Type B pancreatic cell (in vitro differentiated cells): Measurements from ENCODE around the gene GCK. TPM values are rescaled to one million over a fixed set of nuclear protein-coding genes. Genes with fewer than 3 reads are reported as not detected.
"Not testable (repeated sequence)": the region's sequence is repeated elsewhere in the genome, so short reads cannot be mapped to it uniquely, and the experiment has no call there.

ENCODE experiments used
- DNase-seq: peaks from one replicate; pipeline ENCODE4 v3.0.0; 2021; ENCODE audit warnings: mixed read lengths; ENCODE audit not compliant: unreplicated experiment; ENCODE audit errors: extremely low spot score
- H3K27ac Mint-ChIP-seq: 2 replicates; pipeline ENCODE4 v1.8.0; 2021; ENCODE audit warnings: mild to moderate bottlenecking, mixed read lengths
- H3K27me3 Mint-ChIP-seq: 2 replicates; pipeline ENCODE4 v1.8.0; 2021; ENCODE audit warnings: mixed read lengths
- H3K36me3 Mint-ChIP-seq: 2 replicates; pipeline ENCODE4 v1.8.0; 2021; ENCODE audit warnings: mixed read lengths
- H3K4me1 Mint-ChIP-seq: one replicate; pipeline ENCODE4 v1.8.0; 2021; ENCODE audit warnings: mixed read lengths; ENCODE audit not compliant: unreplicated experiment
- H3K4me3 Mint-ChIP-seq: 2 replicates; pipeline ENCODE4 v1.8.0; 2021; ENCODE audit warnings: mild to moderate bottlenecking, mixed read lengths
- H3K9me3 Mint-ChIP-seq: 2 replicates; pipeline ENCODE4 v1.8.0; 2021; ENCODE audit warnings: mixed read lengths
- total RNA-seq: library from RNA; stranded (reverse); gene quantifications from 2 replicates; pipeline ENCODE4 v1.2.1, GENCODE V29; 2021; ENCODE audit warnings: low replicate concordance
- TF ChIP-seq, protein P1 (sequence below): fragments of 200-600 bp; sonication (generic); conservative IDR thresholded peaks from 2 replicates; pipeline ENCODE4 v1.5.0; 2021; ENCODE audit warnings: antibody characterized with exemption, mild to moderate bottlenecking

Gene GCK
- total RNA-seq, 1 donor from 2014 or later: 5.6 TPM

DNA sequence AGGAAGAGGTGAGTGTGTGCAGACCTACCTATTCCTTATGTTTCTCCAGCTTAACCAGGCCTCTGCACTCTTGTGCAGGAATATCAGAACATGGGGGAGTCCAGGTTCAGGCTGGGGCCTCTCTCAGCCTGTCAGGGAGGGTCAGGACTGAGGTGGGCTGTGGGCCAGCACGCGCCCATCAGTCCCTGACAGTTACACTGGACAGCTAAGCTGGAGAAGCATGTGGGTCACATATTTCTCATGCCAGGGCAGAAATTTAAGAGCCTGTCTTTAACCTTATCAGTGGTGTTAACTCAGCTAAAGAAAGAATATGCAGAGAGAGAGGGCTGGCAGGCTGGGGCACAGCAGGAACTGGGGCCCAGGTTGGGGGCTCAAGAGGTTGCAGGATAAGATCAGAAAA, 57.2 kb downstream of the GCK start:
- H3K4me1 Mint-ChIP-seq: peaks cover 12% of the 10 kb centered on the region
- H3K4me3 Mint-ChIP-seq: no peak overlapping the region
- TF ChIP-seq, protein P1, sequence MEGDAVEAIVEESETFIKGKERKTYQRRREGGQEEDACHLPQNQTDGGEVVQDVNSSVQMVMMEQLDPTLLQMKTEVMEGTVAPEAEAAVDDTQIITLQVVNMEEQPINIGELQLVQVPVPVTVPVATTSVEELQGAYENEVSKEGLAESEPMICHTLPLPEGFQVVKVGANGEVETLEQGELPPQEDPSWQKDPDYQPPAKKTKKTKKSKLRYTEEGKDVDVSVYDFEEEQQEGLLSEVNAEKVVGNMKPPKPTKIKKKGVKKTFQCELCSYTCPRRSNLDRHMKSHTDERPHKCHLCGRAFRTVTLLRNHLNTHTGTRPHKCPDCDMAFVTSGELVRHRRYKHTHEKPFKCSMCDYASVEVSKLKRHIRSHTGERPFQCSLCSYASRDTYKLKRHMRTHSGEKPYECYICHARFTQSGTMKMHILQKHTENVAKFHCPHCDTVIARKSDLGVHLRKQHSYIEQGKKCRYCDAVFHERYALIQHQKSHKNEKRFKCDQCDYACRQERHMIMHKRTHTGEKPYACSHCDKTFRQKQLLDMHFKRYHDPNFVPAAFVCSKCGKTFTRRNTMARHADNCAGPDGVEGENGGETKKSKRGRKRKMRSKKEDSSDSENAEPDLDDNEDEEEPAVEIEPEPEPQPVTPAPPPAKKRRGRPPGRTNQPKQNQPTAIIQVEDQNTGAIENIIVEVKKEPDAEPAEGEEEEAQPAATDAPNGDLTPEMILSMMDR: no peak
- no peak for DNase-seq
- no peaks in the 10 kb centered on the region for H3K9me3 Mint-ChIP-seq
- no peak overlapping the region for H3K27ac Mint-ChIP-seq
- H3K27me3 Mint-ChIP-seq: no peaks in the 10 kb centered on the region
- H3K36me3 Mint-ChIP-seq: no peaks in the 10 kb centered on the region

DNA sequence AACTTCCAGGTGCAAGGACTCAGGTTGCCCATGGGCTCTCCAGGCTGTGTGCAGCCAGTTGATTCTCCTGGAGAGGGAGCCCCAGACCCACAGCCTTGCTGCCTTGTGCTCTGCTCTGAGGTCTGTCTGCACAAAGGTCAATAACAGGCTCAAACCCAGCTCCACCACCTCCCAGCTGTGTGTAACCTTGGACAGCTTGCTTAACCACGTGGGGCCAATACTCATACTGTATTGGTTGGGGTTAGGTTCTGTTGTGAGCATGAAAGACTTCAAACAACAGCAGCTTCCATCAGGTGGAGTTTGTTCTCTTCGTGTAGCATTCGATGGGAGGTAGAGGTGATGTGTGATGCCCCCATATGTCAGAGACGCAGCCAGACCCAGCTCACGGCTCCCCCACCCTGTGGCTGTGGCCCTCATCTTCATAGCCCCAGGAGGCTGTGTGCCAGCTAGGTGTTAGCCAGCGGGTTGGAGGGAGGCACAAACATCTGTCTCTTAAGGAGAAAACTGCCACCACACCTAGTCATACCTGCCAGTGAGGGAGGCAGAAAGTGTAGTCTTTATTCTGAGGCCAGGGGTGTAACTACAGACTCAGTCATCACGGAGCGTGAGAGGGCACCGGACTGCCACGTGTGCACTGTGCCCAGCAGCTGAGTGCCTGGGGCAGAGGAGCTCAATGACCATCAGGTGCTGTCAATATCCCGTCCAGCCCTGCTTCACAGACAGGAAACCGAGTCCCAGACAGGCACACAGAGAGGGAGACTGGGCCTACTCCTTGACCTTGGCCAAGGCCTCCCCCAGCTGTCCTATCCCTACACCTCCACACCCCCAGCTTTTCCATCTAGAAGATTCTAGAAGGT, 57.8 kb downstream of the GCK start:
- Mint-ChIP-seq H3K27me3 (no peaks in the 10 kb centered on the region), H3K4me1 (peaks cover 12% of the 10 kb centered on the region), H3K4me3 (no peak overlapping the region), H3K9me3 (peaks cover 5% of the 10 kb centered on the region), H3K36me3 (no peaks in the 10 kb centered on the region), H3K27ac (peak overlapping the region; percentile 36)
- no peak for DNase-seq
- TF ChIP-seq, protein P1: peak; percentile 51

DNA sequence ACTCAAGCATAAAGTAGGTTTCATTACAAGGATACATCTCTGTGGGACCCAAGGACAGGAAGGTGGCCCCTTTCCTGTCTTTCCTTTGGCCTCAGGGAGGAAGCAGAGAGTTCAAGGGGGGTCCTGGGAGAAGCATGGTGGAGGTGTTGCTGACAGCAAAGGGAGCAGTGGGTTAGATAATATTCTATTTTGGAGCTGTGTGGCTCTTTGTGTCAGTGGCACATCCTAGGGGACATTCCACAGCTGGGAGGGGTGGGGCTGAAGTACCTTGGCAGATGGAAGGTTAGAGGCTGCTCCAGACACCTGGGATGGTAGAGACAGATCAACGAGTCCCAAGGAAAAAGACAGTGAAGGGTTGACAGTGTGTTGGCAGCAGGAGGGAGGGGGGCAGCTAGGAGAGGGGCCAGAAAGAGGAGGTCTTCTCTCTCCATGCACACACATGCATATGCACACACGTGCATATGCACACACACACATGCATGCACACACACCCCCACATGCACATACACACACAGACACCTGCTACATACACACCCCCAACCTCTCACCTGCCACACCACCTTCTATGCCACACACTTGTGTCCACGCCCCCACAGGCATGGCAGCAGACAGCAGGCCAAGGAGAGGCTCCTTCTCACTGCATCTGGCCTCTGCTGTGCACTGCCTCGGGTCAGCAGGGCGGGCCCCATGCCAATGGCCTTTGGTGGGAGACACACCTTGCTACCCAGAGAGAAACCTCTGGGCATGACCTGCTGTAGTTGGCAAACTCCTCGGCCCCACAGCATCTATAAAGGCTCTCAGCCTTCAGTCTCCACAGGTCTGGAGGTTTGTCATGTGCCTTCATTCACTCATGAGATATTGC, 60.3 kb downstream of the GCK start:
- H3K9me3 Mint-ChIP-seq: peaks cover 5% of the 10 kb centered on the region
- H3K27me3 Mint-ChIP-seq: no peaks in the 10 kb centered on the region
- no peaks in the 10 kb centered on the region for H3K36me3 Mint-ChIP-seq

DNA sequence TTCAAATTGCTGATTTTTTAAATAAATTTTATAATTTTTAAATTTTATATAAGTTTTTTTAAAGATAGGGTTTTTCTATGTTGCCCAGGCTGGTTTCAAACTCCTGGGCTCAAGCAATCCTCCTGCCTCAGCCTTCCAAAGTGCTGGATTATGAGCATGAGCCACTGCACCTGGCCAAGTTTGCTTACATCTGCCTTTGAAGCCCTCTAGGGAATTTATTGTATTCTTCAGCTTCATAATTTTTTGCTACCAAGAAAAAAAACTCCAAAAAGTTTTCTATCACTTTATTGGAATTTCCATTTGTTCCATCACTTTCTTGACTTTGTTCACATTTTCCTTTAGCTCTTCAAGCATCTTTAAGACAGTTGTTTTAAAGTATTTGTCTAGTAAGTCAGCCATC, 62.1 kb downstream of the GCK start:
- H3K36me3 Mint-ChIP-seq: peaks cover 5% of the 10 kb centered on the region
- TF ChIP-seq, protein P1: no peak
- H3K27me3 Mint-ChIP-seq: no peaks in the 10 kb centered on the region
- no peak overlapping the region for H3K4me3 Mint-ChIP-seq
- DNase-seq: no peak
- no peak overlapping the region for H3K27ac Mint-ChIP-seq
- peaks cover 17% of the 10 kb centered on the region for H3K4me1 Mint-ChIP-seq
- H3K9me3 Mint-ChIP-seq: peaks cover 5% of the 10 kb centered on the region

More for the DNA sequence above, 60.3 kb downstream of the GCK start:
- Mint-ChIP-seq H3K4me3 (no peak overlapping the region), H3K4me1 (peaks cover 12% of the 10 kb centered on the region), H3K27ac (no peak overlapping the region)
- no peak for DNase-seq
- TF ChIP-seq, protein P1: no peak

DNA sequence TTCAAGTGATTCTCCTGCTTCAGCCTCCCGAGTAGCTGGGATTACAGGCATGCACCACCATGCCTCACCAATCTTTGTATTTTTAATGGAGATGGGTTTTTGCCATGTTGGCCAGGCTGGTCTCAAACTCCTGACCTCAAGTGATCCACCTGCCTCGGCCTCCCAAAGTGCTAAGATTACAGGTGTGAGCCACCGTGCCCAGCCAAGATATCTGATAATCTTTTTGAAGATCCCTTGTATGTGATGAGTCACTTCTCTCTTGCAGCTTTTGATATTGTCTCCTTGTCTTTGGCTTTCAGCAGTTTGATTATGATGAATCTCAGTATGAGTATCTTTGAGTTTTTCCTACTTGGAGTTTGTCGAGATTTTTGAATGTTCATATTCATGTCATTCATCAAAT, 62.7 kb downstream of the GCK start:
- not testable (repeated sequence) for H3K27ac Mint-ChIP-seq, DNase-seq, H3K27me3 Mint-ChIP-seq, H3K9me3 Mint-ChIP-seq, H3K36me3 Mint-ChIP-seq
- Mint-ChIP-seq H3K4me3 (peak overlapping the region; percentile 35), H3K4me1 (peaks cover 17% of the 10 kb centered on the region)

DNA sequence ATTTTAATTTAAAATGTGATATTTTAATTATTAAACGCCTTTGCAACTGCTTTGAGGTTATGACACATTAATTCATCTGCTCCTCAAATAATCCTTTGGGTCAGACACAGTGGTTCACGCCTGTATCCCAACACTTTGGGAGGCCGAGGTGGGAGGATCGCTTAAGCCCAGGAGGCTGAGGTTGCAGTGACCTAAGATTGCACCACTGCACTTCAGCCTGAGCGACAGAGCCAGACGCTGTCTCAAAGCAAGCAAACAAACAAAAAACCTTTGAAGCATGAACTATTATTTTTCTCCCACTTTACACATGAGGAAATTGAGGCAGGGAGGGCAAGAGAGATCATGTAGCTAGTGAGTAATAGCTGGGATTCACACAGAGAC, 64.4 kb downstream of the GCK start:
- H3K27ac Mint-ChIP-seq: no peak overlapping the region
- peaks cover 21% of the 10 kb centered on the region for H3K4me1 Mint-ChIP-seq
- peaks cover 5% of the 10 kb centered on the region for H3K9me3 Mint-ChIP-seq
- H3K4me3 Mint-ChIP-seq: peak overlapping the region; percentile 77
- peaks cover 19% of the 10 kb centered on the region for H3K36me3 Mint-ChIP-seq
- H3K27me3 Mint-ChIP-seq: no peaks in the 10 kb centered on the region
- no peak for DNase-seq
- TF ChIP-seq, protein P1: no peak
